H1 (cell line): ENCODE results near the gene CTIF. TPM values are rescaled to one million over a fixed set of nuclear protein-coding genes. Genes with fewer than 3 reads are reported as not detected.

Source experiments
- BACH1 ChIP-seq: IDR thresholded peaks from 2 replicates; pipeline ENCODE4 v1.6.1; 2012; ENCODE audit warnings: low read length, improper control_type of control experiment
- CEBPB ChIP-seq: IDR thresholded peaks from 2 replicates; pipeline ENCODE4 v1.6.1; 2012; ENCODE audit warnings: low read depth, low read length
- EP300 ChIP-seq, 2 experiments: IDR thresholded peaks; 1 replicate in 1 of 2; 2 replicates in 1 of 2; pipeline ENCODE4 v1.6.1; 2011 to 2012; ENCODE audit warnings: low read depth in 2 of 2, low read length in 2 of 2, mild to moderate bottlenecking in 2 of 2, borderline replicate concordance in 1 of 2, inconsistent platforms in 1 of 2, moderate library complexity in 1 of 2
- EZH2 ChIP-seq: fragments of 200-600 bp; sonication (generic); IDR thresholded peaks from 2 replicates; pipeline ENCODE4 v1.7.1; 2012; ENCODE audit warnings: low read depth, mild to moderate bottlenecking, moderate library complexity, low read length, inconsistent platforms; ENCODE audit not compliant: severe bottlenecking
- polyA plus RNA-seq, 7 experiments: library from polyadenylated mRNA; depleted of rRNA in 3 of 7; stranded (reverse) in 5 of 7; unstranded in 2 of 7; fragments of >200 nt in 5 of 7; fragments of 200-250 nt in 2 of 7; gene quantifications; 1 replicate in 5 of 7; 2 replicates in 1 of 7; 4 replicates in 1 of 7; pipeline versions ENCODE4 v1.2.1 to v1.2.3, GENCODE V29; 2011 to 2013; ENCODE audit warnings: missing spikeins in 2 of 7, mixed read lengths in 2 of 7
- total RNA-seq: library from RNA; stranded (reverse); fragmentation: NEBNext Ultra II Directional; extraction: Animal tissue kit (Norgen Biotek cat#: 25700); gene quantifications from 2 replicates; pipeline ENCODE4 v1.2.1, GENCODE V29; 2021
- TF ChIP-seq, protein P1 (sequence below): IDR thresholded peaks from 2 replicates; pipeline ENCODE4 v1.6.1; 2011; ENCODE audit warnings: low read depth, mild to moderate bottlenecking, low read length; ENCODE audit not compliant: insufficient read depth
- TF ChIP-seq, protein P2 (sequence below): IDR thresholded peaks from 2 replicates; pipeline ENCODE4 v1.6.1; 2012; ENCODE audit warnings: inconsistent platforms
- TF ChIP-seq, protein P3 (sequence below), 3 experiments: IDR thresholded peaks; 1 replicate in 2 of 3; 2 replicates in 1 of 3; pipeline versions ENCODE4 v1.5.1 to v1.6.1; 2011; ENCODE audit warnings: low read length in 3 of 3, mild to moderate bottlenecking in 3 of 3, inconsistent platforms in 2 of 3, low read depth in 1 of 3, moderate library complexity in 1 of 3; ENCODE audit not compliant: insufficient read depth in 1 of 3; ENCODE audit errors: control extremely low read depth in 1 of 3

Gene CTIF
- total and polyA plus RNA-seq, 2 of the 8 experiments (the other 6 are each of a cell fraction or from before 2014, with no cell fraction given) = 9.0 to 17.8 TPM

DNA sequence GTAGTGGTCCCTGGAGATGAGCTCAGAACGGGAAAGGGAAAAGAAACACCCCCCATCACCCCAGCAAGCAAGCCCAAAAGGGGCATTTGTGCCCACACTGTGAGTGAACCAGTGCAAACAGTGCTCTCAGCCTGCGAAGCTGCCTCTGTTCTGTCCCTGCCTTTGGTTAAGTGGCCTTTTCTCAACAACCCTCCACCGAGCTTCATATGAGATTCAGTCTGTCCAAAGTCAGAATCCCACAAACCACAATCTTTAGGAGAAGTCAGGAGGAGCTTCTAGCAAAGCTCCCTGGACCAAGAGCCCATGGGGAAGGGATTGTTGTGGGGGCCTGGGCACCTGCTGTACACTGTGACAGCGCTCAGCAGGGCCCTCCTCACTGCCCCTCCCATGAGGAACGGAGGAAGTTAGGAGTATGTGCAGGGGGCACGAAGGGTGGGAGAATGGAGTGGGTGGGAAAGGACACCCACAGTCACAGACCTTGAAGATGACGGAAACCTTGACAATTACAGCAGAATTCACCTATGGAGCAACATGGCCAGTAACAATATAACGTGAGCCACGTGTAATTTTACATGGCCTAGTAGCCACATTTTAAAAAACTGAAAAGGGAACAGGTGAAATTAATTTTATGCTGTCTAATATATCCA, 292.4 kb downstream of the CTIF start (continued):
- TF ChIP-seq, protein P1, sequence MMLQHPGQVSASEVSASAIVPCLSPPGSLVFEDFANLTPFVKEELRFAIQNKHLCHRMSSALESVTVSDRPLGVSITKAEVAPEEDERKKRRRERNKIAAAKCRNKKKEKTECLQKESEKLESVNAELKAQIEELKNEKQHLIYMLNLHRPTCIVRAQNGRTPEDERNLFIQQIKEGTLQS = no peak
- TF ChIP-seq, protein P2, sequence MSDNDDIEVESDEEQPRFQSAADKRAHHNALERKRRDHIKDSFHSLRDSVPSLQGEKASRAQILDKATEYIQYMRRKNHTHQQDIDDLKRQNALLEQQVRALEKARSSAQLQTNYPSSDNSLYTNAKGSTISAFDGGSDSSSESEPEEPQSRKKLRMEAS = no peak
- TF ChIP-seq EP300 (IDR thresholded peaks at IDR 0.05; ENCODE audit: borderline replicate concordance in 1 of 2, low read depth in 2 of 2, low read length in 2 of 2) (no peak), BACH1 (no peak), CEBPB (no peak), EZH2 (no peak)
- TF ChIP-seq, protein P3, sequence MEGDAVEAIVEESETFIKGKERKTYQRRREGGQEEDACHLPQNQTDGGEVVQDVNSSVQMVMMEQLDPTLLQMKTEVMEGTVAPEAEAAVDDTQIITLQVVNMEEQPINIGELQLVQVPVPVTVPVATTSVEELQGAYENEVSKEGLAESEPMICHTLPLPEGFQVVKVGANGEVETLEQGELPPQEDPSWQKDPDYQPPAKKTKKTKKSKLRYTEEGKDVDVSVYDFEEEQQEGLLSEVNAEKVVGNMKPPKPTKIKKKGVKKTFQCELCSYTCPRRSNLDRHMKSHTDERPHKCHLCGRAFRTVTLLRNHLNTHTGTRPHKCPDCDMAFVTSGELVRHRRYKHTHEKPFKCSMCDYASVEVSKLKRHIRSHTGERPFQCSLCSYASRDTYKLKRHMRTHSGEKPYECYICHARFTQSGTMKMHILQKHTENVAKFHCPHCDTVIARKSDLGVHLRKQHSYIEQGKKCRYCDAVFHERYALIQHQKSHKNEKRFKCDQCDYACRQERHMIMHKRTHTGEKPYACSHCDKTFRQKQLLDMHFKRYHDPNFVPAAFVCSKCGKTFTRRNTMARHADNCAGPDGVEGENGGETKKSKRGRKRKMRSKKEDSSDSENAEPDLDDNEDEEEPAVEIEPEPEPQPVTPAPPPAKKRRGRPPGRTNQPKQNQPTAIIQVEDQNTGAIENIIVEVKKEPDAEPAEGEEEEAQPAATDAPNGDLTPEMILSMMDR (IDR thresholded peaks at IDR 0.05; ENCODE audit: control extremely low read depth in 1 of 3, insufficient read depth in 1 of 3, low read depth in 1 of 3, low read length in 3 of 3) = no peak
- TF ChIP-seq, all 59 proteins: peak for 0
